ENCODE measurements around the gene BNIP3. TPM values are rescaled to one million over a fixed set of nuclear protein-coding genes. Genes with fewer than 3 reads are reported as not detected.
"Not testable (repeated sequence)": the region's sequence is repeated elsewhere in the genome, so short reads cannot be mapped to it uniquely, and the experiment has no call there.

The BNIP3 gene
- total RNA-seq, 1 donor from 2014 or later, result 112 TPM

DNA sequence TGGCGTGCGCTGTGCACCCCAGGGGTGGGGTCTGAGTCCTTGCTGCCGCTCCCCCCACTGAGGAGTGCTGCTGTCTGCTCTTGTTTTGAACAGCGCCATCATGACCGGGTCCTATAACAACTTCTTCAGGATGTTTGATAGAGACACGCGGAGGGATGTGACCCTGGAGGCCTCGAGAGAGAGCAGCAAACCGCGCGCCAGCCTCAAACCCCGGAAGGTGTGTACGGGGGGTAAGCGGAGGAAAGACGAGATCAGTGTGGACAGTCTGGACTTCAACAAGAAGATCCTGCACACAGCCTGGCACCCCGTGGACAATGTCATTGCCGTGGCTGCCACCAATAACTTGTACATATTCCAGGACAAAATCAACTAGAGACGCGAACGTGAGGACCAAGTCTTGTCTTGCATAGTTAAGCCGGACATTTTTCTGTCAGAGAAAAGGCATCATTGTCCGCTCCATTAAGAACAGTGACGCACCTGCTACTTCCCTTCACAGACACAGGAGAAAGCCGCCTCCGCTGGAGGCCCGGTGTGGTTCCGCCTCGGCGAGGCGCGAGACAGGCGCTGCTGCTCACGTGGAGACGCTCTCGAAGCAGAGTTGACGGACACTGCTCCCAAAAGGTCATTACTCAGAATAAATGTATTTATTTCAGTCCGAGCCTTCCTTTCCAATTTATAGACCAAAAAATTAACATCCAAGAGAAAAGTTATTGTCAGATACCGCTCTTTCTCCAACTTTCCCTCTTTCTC, 26.0 kb downstream of the BNIP3 start:
- Histone ChIP-seq H3K4me2 (ENCODE audit: low read length) (no peak overlapping the region), H3K4me3 (ENCODE audit: insufficient read depth, low read depth, low read length) (no peak overlapping the region), H3K9me3 (ENCODE audit: insufficient read depth, low read depth, low read length) (no peaks in the 10 kb centered on the region), H3K9ac (ENCODE audit: low read length) (no peak overlapping the region), H2AFZ (ENCODE audit: low read depth, low read length) (no peak overlapping the region), H4K20me1 (ENCODE audit: insufficient read depth, low read length) (peaks cover 24% of the 10 kb centered on the region), H3K79me2 (ENCODE audit: insufficient read depth, low read length) (peaks cover 9% of the 10 kb centered on the region), H3K4me1 (ENCODE audit: insufficient read depth, low read length) (no peaks in the 10 kb centered on the region), H3K36me3 (ENCODE audit: insufficient read depth, low read length) (peaks cover 28% of the 10 kb centered on the region), H3K27me3 (ENCODE audit: insufficient read depth, low read length) (no peaks in the 10 kb centered on the region), H3K27ac (ENCODE audit: low read depth, low read length) (no peak overlapping the region)
- Mint-ChIP-seq H3K4me1 (ENCODE audit: low read depth, unreplicated experiment) (no peaks in the 10 kb centered on the region), H3K4me3 (ENCODE audit: unreplicated experiment) (no peak overlapping the region), H3K9me3 (ENCODE audit: unreplicated experiment) (no peaks in the 10 kb centered on the region), H3K27me3 (ENCODE audit: low read depth, unreplicated experiment) (no peaks in the 10 kb centered on the region), H3K36me3 (ENCODE audit: low read depth, unreplicated experiment) (peaks cover 7% of the 10 kb centered on the region), H3K27ac (ENCODE audit: unreplicated experiment) (peak overlapping the region; percentile 9)
- FAIRE-seq (no peak), DNase-seq (ENCODE audit: low read depth) (no peak)
- TF ChIP-seq EZH2 (IDR thresholded peaks at IDR 0.05; ENCODE audit: insufficient read depth, low read length), result no peak
- TF ChIP-seq, protein P1, sequence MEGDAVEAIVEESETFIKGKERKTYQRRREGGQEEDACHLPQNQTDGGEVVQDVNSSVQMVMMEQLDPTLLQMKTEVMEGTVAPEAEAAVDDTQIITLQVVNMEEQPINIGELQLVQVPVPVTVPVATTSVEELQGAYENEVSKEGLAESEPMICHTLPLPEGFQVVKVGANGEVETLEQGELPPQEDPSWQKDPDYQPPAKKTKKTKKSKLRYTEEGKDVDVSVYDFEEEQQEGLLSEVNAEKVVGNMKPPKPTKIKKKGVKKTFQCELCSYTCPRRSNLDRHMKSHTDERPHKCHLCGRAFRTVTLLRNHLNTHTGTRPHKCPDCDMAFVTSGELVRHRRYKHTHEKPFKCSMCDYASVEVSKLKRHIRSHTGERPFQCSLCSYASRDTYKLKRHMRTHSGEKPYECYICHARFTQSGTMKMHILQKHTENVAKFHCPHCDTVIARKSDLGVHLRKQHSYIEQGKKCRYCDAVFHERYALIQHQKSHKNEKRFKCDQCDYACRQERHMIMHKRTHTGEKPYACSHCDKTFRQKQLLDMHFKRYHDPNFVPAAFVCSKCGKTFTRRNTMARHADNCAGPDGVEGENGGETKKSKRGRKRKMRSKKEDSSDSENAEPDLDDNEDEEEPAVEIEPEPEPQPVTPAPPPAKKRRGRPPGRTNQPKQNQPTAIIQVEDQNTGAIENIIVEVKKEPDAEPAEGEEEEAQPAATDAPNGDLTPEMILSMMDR (IDR thresholded peaks at IDR 0.05; ENCODE audit: insufficient read depth, low read depth, low read length), result no peak

DNA sequence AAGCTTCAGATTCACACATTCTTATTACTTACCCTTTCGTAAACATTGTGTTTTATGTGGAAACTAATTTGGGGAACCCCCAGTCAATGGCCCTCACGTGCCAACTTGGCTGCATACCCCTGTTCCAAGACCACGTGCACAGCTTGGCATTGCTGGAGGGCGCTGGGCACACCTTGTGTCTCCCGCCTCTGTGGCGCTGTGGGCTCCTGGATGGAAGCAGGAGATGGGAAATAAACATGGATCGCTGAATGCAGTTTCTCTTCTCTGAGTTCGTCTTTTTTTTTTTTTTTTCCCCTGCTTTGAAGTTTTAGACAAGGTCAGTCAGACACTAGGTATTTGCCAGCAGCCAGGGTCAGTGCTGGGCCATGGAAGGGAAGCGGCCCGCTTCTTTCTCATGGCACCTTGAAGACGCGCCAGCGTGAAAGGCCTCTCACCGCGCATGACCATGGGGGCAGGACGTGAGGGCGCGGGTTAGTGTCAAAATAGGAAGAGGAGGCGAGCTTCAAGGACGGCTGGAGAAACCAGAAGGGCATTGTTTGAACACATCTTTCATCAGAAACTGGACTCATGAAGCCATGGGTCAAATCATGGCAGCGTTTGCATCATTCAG, 27.3 kb downstream of the BNIP3 start:
- peaks cover 26% of the 10 kb centered on the region for H3K36me3 ChIP-seq (ENCODE audit: insufficient read depth, low read length)
- H3K79me2 ChIP-seq (ENCODE audit: insufficient read depth, low read length), result peaks cover 9% of the 10 kb centered on the region
- Mint-ChIP-seq H3K4me1 (ENCODE audit: low read depth, unreplicated experiment) (no peaks in the 10 kb centered on the region), H3K36me3 (ENCODE audit: low read depth, unreplicated experiment) (peaks cover 12% of the 10 kb centered on the region), H3K27me3 (ENCODE audit: low read depth, unreplicated experiment) (no peaks in the 10 kb centered on the region), H3K9me3 (ENCODE audit: unreplicated experiment) (no peaks in the 10 kb centered on the region), H3K4me3 (ENCODE audit: unreplicated experiment) (no peak overlapping the region), H3K27ac (ENCODE audit: unreplicated experiment) (no peak overlapping the region)
- no peaks in the 10 kb centered on the region for H3K9me3 ChIP-seq (ENCODE audit: insufficient read depth, low read depth, low read length)
- no peak overlapping the region for H3K4me3 ChIP-seq (ENCODE audit: insufficient read depth, low read depth, low read length)
- H3K4me2 ChIP-seq (ENCODE audit: low read length), result no peak overlapping the region
- DNase-seq (ENCODE audit: low read depth), result no peak
- no peak for FAIRE-seq
- no peaks in the 10 kb centered on the region for H3K4me1 ChIP-seq (ENCODE audit: insufficient read depth, low read length)
- H3K9ac ChIP-seq (ENCODE audit: low read length), result no peak overlapping the region
- H3K27ac ChIP-seq (ENCODE audit: low read depth, low read length), result no peak overlapping the region
- H4K20me1 ChIP-seq (ENCODE audit: insufficient read depth, low read length), result peaks cover 20% of the 10 kb centered on the region
- TF ChIP-seq EZH2 (IDR thresholded peaks at IDR 0.05; ENCODE audit: insufficient read depth, low read length), result no peak
- TF ChIP-seq, protein P1 (IDR thresholded peaks at IDR 0.05; ENCODE audit: insufficient read depth, low read depth, low read length), result no peak
- H2AFZ ChIP-seq (ENCODE audit: low read depth, low read length), result no peak overlapping the region
- H3K27me3 ChIP-seq (ENCODE audit: insufficient read depth, low read length), result no peaks in the 10 kb centered on the region

DNA sequence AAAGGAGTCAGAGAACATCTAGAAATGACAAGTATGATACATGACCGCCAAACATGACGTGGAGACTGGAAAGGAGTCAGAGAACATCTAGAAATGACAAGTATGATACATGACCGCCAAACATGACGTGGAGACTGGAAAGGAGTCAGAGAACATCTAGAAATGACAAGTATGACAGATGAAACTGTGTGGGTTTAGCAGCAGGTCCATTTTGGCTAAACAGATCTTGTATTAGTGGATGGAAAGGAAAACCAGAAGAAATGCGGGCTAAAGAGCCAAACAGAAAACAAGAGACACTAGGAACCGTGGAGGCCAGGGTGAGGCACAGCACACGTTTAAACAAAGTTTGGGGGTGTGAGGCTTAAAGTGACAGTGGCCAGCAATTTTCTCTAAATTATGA, 31.8 kb downstream of the BNIP3 start:
- H3K4me1 Mint-ChIP-seq (ENCODE audit: low read depth, unreplicated experiment), result peaks cover 27% of the 10 kb centered on the region
- H2AFZ ChIP-seq (ENCODE audit: low read depth, low read length); H3K4me3 Mint-ChIP-seq (ENCODE audit: unreplicated experiment); H3K4me3 ChIP-seq (ENCODE audit: insufficient read depth, low read depth, low read length); H3K27ac ChIP-seq (ENCODE audit: low read depth, low read length); FAIRE-seq; H3K9ac ChIP-seq (ENCODE audit: low read length); H3K27me3 Mint-ChIP-seq (ENCODE audit: low read depth, unreplicated experiment); H3K27me3 ChIP-seq (ENCODE audit: insufficient read depth, low read length); DNase-seq (ENCODE audit: low read depth); H3K9me3 ChIP-seq (ENCODE audit: insufficient read depth, low read depth, low read length); H3K9me3 Mint-ChIP-seq (ENCODE audit: unreplicated experiment); H3K4me2 ChIP-seq (ENCODE audit: low read length); H3K27ac Mint-ChIP-seq (ENCODE audit: unreplicated experiment): not testable (repeated sequence)
- H3K79me2 ChIP-seq (ENCODE audit: insufficient read depth, low read length), result peaks cover 19% of the 10 kb centered on the region
- peaks cover 15% of the 10 kb centered on the region for H4K20me1 ChIP-seq (ENCODE audit: insufficient read depth, low read length)
- peaks cover 19% of the 10 kb centered on the region for H3K36me3 ChIP-seq (ENCODE audit: insufficient read depth, low read length)
- H3K4me1 ChIP-seq (ENCODE audit: insufficient read depth, low read length), result peaks cover 38% of the 10 kb centered on the region
- H3K36me3 Mint-ChIP-seq (ENCODE audit: low read depth, unreplicated experiment), result peaks cover 25% of the 10 kb centered on the region

Data from astrocyte (in vitro differentiated cells and primary cell).